HG03060 (cell line): ENCODE measurements around the gene TSPO2.
"Not testable (repeated sequence)": the region's sequence is repeated elsewhere in the genome, so short reads cannot be mapped to it uniquely, and the experiment has no call there.

Source experiments
- ATAC-seq: cut with Tn5 transposase; IDR thresholded peaks from one replicate; pipeline ENCODE4 v1.9.1; 2021; ENCODE audit warnings: low read depth, moderate number of reproducible peaks; ENCODE audit not compliant: unreplicated experiment

Gene TSPO2

GRCh38 chr6:41042226-41043055 lies at the start of gene TSPO2:
Gene TSPO2, plus strand, starts transcription at chr6:41042467. Its CDS starts 519 bp downstream, at chr6:41042986.
- no peak for ATAC-seq

GRCh38 chr6:40992746-40993145 lies 49.5 kb upstream of the TSPO2 start:
- ATAC-seq = no peak

- no peak for ATAC-seq
Observed at GRCh38 chr6:40996591-40997233, 45.6 kb upstream of the TSPO2 start.

- ATAC-seq = no peak
Observed at GRCh38 chr6:40997234-40997957, 44.9 kb upstream of the TSPO2 start.

GRCh38 chr6:40998661-40999060 lies 43.6 kb upstream of the TSPO2 start:
- no peak for ATAC-seq

GRCh38 chr6:40999569-40999968 lies 42.7 kb upstream of the TSPO2 start:
- no peak for ATAC-seq

GRCh38 chr6:41000248-41000647 lies 42.0 kb upstream of the TSPO2 start:
- ATAC-seq = no peak

- ATAC-seq = no peak
Observed at GRCh38 chr6:41002168-41002567, 40.1 kb upstream of the TSPO2 start.

- ATAC-seq = not testable (repeated sequence)
Observed at GRCh38 chr6:41006217-41006616, 36.0 kb upstream of the TSPO2 start.

- not testable (repeated sequence) for ATAC-seq
Observed at GRCh38 chr6:41006980-41007379, 35.3 kb upstream of the TSPO2 start.

GRCh38 chr6:41008011-41008410 lies 34.3 kb upstream of the TSPO2 start:
- no peak for ATAC-seq

GRCh38 chr6:41009669-41010068 lies 32.6 kb upstream of the TSPO2 start:
- ATAC-seq = no peak

GRCh38 chr6:41011673-41012072 lies 30.6 kb upstream of the TSPO2 start:
- no peak for ATAC-seq

- ATAC-seq = no peak
Observed at GRCh38 chr6:41013466-41014153, 28.7 kb upstream of the TSPO2 start.

- ATAC-seq = no peak
Observed at GRCh38 chr6:41014780-41015179, 27.5 kb upstream of the TSPO2 start.

- not testable (repeated sequence) for ATAC-seq
Observed at GRCh38 chr6:41015860-41016259, 26.4 kb upstream of the TSPO2 start.

GRCh38 chr6:41017663-41018062 lies 24.6 kb upstream of the TSPO2 start:
- ATAC-seq = no peak

- no peak for ATAC-seq
Observed at GRCh38 chr6:41021832-41022231, 20.4 kb upstream of the TSPO2 start.

GRCh38 chr6:41022294-41022693 lies 20.0 kb upstream of the TSPO2 start:
- ATAC-seq = no peak

- no peak for ATAC-seq
Observed at GRCh38 chr6:41023114-41023513, 19.2 kb upstream of the TSPO2 start.
